HCT116 (cell line): Measurements from ENCODE around the gene MYO1F. TPM values are rescaled to one million over a fixed set of nuclear protein-coding genes. Genes with fewer than 3 reads are reported as not detected.

Source experiments
- ATAC-seq: fragments of 200-7000 bp; cut with Tn5 transposase; 2 replicates; pipeline ENCODE4 v1.9.1; 2020; ENCODE audit warnings: mild to moderate bottlenecking, moderate library complexity
- BruUV-seq: library from RNA; stranded (reverse); fragments of 400-500 nt; replicated peaks from 2 replicates; lab custom pipeline; 2021; lab: Mats Ljungman, UMichigan
- CTCF ChIA-PET: fragments of 300-600 bp; sonication (Branson Sonifier 250); formaldehyde crosslinking; loops from one replicate; lab custom pipeline; 2021; ENCODE audit warnings: antibody characterized with exemption; lab: Charles Lee
- POLR2A ChIA-PET: fragments of 300-600, 350-600 bp; sonication (Branson Sonifier 250); formaldehyde crosslinking; loops from one replicate; lab custom pipeline; 2021; ENCODE audit warnings: antibody characterized with exemption; lab: Charles Lee
- RAD21 ChIA-PET, 2 experiments: fragments of 300-600 bp; sonication (Branson Sonifier 250); formaldehyde crosslinking; loops; one replicate each; lab custom pipeline; 2023; ENCODE audit warnings: low total read pairs in 2 of 2; ENCODE audit not compliant: uncharacterized antibody in 2 of 2, unreplicated experiment in 2 of 2, low non-redundant PET in 1 of 2; lab: Charles Lee
- DNase-seq: peaks from one replicate; pipeline ENCODE4 v3.0.0-alpha.2; 2010; ENCODE audit warnings: low read depth, low spot score
- H2AFZ ChIP-seq: fragments of 200-600 bp; shearing (Covaris generic), sonication (generic); 2 replicates; pipeline ENCODE4 v1.6.1; 2017; ENCODE audit warnings: low read depth, mixed run types, mixed read lengths, antibody characterized with exemption, low read length; ENCODE audit not compliant: poor library complexity, severe bottlenecking
- H3K27ac ChIP-seq: 2 replicates; pipeline ENCODE4 v1.5.1; 2012; ENCODE audit warnings: low read depth, low read length
- H3K27me3 ChIP-seq: fragments of 200-600 bp; sonication (generic); 2 replicates; pipeline ENCODE4 v1.6.1; 2016; ENCODE audit warnings: mixed run types, low read length, mixed read lengths; ENCODE audit not compliant: insufficient read depth
- H3K36me3 ChIP-seq, 2 experiments: fragments of 200-500 bp in 1 of 2; fragments of 200-600 bp in 1 of 2; sonication (Bioruptor generic) in 1 of 2; sonication (generic) in 1 of 2; 2 replicates each; pipeline versions ENCODE4 v1.5.1 to v1.6.1; 2014 to 2016; ENCODE audit warnings: low read length in 2 of 2, inconsistent platforms in 1 of 2, mixed read lengths in 1 of 2, mixed run types in 1 of 2; ENCODE audit not compliant: insufficient read depth in 2 of 2, control insufficient read depth in 1 of 2
- H3K4me1 ChIP-seq, 2 experiments: fragments of 200-600 bp in 1 of 2; sonication (generic) in 1 of 2; 2 replicates each; pipeline versions ENCODE4 v1.5.1 to v1.6.1; 2012 to 2017; ENCODE audit warnings: low read length in 2 of 2, inconsistent platforms in 1 of 2, mild to moderate bottlenecking in 1 of 2, mixed read lengths in 1 of 2, mixed run types in 1 of 2, moderate library complexity in 1 of 2; ENCODE audit not compliant: insufficient read depth in 2 of 2, control insufficient read depth in 1 of 2
- H3K4me2 ChIP-seq: fragments of 200-600 bp; sonication (generic); 2 replicates; pipeline ENCODE4 v1.6.1; 2017; ENCODE audit warnings: mixed run types, low read length, mixed read lengths
- H3K4me3 ChIP-seq, 2 experiments: fragments of 200-600 bp in 1 of 2; sonication (generic) in 1 of 2; replicated peaks in 1 of 2; 2 replicates each; pipeline ENCODE4 v1.5.1; 2011 to 2016; ENCODE audit warnings: low read length in 2 of 2, control low read depth in 1 of 2, low read depth in 1 of 2, mild to moderate bottlenecking in 1 of 2, mixed read lengths in 1 of 2, mixed run types in 1 of 2
- H3K79me2 ChIP-seq: fragments of 200-600 bp; sonication (generic); 2 replicates; pipeline ENCODE4 v1.6.1; 2017; ENCODE audit warnings: mild to moderate bottlenecking, mixed run types, low read length, moderate library complexity, mixed read lengths; ENCODE audit not compliant: insufficient read depth
- H3K9ac ChIP-seq: fragments of 200-600 bp; sonication (generic); 2 replicates; pipeline ENCODE4 v1.6.1; 2016; ENCODE audit warnings: low read length, mixed read lengths
- H3K9me2 ChIP-seq: fragments of 200-600 bp; sonication (generic), shearing (Covaris generic); 2 replicates; pipeline ENCODE4 v1.6.1; 2017; ENCODE audit warnings: mixed run types, mild to moderate bottlenecking, moderate library complexity; ENCODE audit not compliant: insufficient read depth
- H3K9me3 ChIP-seq, 2 experiments: fragments of 200-500 bp in 1 of 2; fragments of 200-600 bp in 1 of 2; sonication (Bioruptor generic) in 1 of 2; sonication (generic) in 1 of 2; 2 replicates each; pipeline ENCODE4 v1.6.1; 2014 to 2017; ENCODE audit warnings: low read length in 2 of 2, mixed read lengths in 2 of 2, inconsistent platforms in 1 of 2, low read depth in 1 of 2, mild to moderate bottlenecking in 1 of 2, mixed run types in 1 of 2, moderate library complexity in 1 of 2; ENCODE audit not compliant: control insufficient read depth in 1 of 2, insufficient read depth in 1 of 2
- H4K20me1 ChIP-seq: fragments of 200-600 bp; sonication (generic), shearing (Covaris generic); 2 replicates; pipeline ENCODE4 v1.6.1; 2017; ENCODE audit warnings: mixed run types, mild to moderate bottlenecking, moderate library complexity; ENCODE audit not compliant: insufficient read depth
- CBX3 ChIP-seq: IDR thresholded peaks from 2 replicates; pipeline ENCODE4 v1.6.1; 2012; ENCODE audit warnings: low read depth
- EGR1 ChIP-seq: IDR thresholded peaks from 2 replicates; pipeline ENCODE4 v1.6.1; 2012; ENCODE audit warnings: low read depth
- MAX ChIP-seq: IDR thresholded peaks from 2 replicates; pipeline ENCODE4 v1.6.1; 2012
- POLR2AphosphoS5 ChIP-seq: IDR thresholded peaks from 2 replicates; pipeline ENCODE4 v1.6.1; 2011; ENCODE audit warnings: mild to moderate bottlenecking, low read depth, low read length, moderate library complexity
- RAD21 ChIP-seq: IDR thresholded peaks from 2 replicates; pipeline ENCODE4 v1.6.1; 2012; ENCODE audit warnings: low read depth, mild to moderate bottlenecking
- SIN3A ChIP-seq: IDR thresholded peaks from 2 replicates; pipeline ENCODE4 v1.6.1; 2012; ENCODE audit warnings: low read depth
- YY1 ChIP-seq: IDR thresholded peaks from 2 replicates; pipeline ENCODE4 v1.6.1; 2011; ENCODE audit warnings: low read length, low read depth, moderate library complexity, mild to moderate bottlenecking; ENCODE audit not compliant: insufficient replicate concordance; ENCODE audit errors: extremely low read depth
- intact Hi-C: fragments of 100-400 bp; cut with micrococcal nuclease; formaldehyde crosslinking; loops from 2 replicates; pipeline ENCODE4 v1.10.0; 2022
- total RNA-seq: library from RNA; stranded (reverse); gene quantifications from one replicate; pipeline ENCODE4 v1.2.1, GENCODE V29; 2021; ENCODE audit not compliant: unreplicated experiment

The MYO1F gene
- total RNA-seq, 1 experiment from 2014 or later: 0.39 TPM

GRCh38 chr19:8584965-8585893 lies 8.0 kb upstream of the MYO1F start:
- Histone ChIP-seq H3K79me2 (no peaks in the 10 kb centered on the region), H3K9me2 (no peaks in the 10 kb centered on the region), H4K20me1 (no peaks in the 10 kb centered on the region), H3K4me1 (peaks cover 4 to 14% of the 10 kb centered on the region in 2 experiments; a peak in 3 of 4 replicates), H2AFZ (no peak overlapping the region), H3K27ac (no peak overlapping the region), H3K9ac (no peak overlapping the region), H3K36me3 (no peaks in the 10 kb centered on the region), H3K4me3 (no peak overlapping the region), H3K4me2 (no peak overlapping the region), H3K27me3 (no peaks in the 10 kb centered on the region), H3K9me3 (no peaks in the 10 kb centered on the region)
- no peak for TF ChIP-seq SIN3A
- TF ChIP-seq EGR1: no peak
- TF ChIP-seq CBX3: no peak
- no peak for TF ChIP-seq POLR2AphosphoS5
- no peak for TF ChIP-seq RAD21
- no peak for TF ChIP-seq MAX
- no peak for TF ChIP-seq YY1
- peak; percentile 33; the same call in 1 of the 2 replicates for ATAC-seq
- BruUV-seq: no TSS peak
- intact Hi-C loops: no loop called here
- ChIA-PET RAD21 (no interaction called here), CTCF (interaction anchor here (1.0 to 2.7 kb wide), 3 partner anchors 10 to 73 kb away, joined by 3 to 12 read pairs (median 6); no protein-coding TSS in a partner anchor), POLR2A (no interaction called here)
- no peak for DNase-seq
